Nephron progenitor cell (in vitro differentiated cells): ENCODE results near the gene SCIN.
"Not testable (repeated sequence)": the region's sequence is repeated elsewhere in the genome, so short reads cannot be mapped to it uniquely, and the experiment has no call there.

Experiments
- DNase-seq: peaks from one replicate; pipeline ENCODE4 v3.0.0; 2021
- H3K27ac Mint-ChIP-seq: 2 replicates; pipeline ENCODE4 v1.8.0; 2021; ENCODE audit warnings: mild to moderate bottlenecking, moderate library complexity, mixed read lengths
- H3K27me3 Mint-ChIP-seq: 2 replicates; pipeline ENCODE4 v1.8.0; 2021; ENCODE audit warnings: mild to moderate bottlenecking, low read depth, mixed read lengths; ENCODE audit not compliant: poor library complexity
- H3K36me3 Mint-ChIP-seq: 2 replicates; pipeline ENCODE4 v1.8.0; 2021; ENCODE audit warnings: low read depth, mixed read lengths
- H3K4me1 Mint-ChIP-seq: 2 replicates; pipeline ENCODE4 v1.8.0; 2021; ENCODE audit warnings: mixed read lengths
- H3K4me3 Mint-ChIP-seq: 2 replicates; pipeline ENCODE4 v1.8.0; 2021; ENCODE audit warnings: mild to moderate bottlenecking, moderate library complexity, mixed read lengths
- H3K9me3 Mint-ChIP-seq: 2 replicates; pipeline ENCODE4 v1.8.0; 2021; ENCODE audit warnings: mild to moderate bottlenecking, moderate library complexity, mixed read lengths
- CTCF ChIP-seq: fragments of 200-600 bp; sonication (generic); IDR thresholded peaks from 2 replicates; pipeline ENCODE4 v1.5.0; 2021; ENCODE audit warnings: antibody characterized with exemption

SCIN gene

GRCh38 chr7:12687718-12688171, 117.2 kb downstream of the SCIN start:
- Mint-ChIP-seq H3K27ac (peak overlapping the region; percentile 34), H3K27me3 (peaks cover 2% of the 10 kb centered on the region), H3K9me3 (peaks cover 4% of the 10 kb centered on the region), H3K36me3 (no peaks in the 10 kb centered on the region), H3K4me3 (peak overlapping the region; percentile 89), H3K4me1 (peaks cover 43% of the 10 kb centered on the region)
- TF ChIP-seq CTCF, result no peak
- no peak for DNase-seq

- H3K9me3 Mint-ChIP-seq, DNase-seq, H3K36me3 Mint-ChIP-seq, H3K27me3 Mint-ChIP-seq: not testable (repeated sequence)
- Mint-ChIP-seq H3K4me1 (peaks cover 43% of the 10 kb centered on the region), H3K4me3 (peak overlapping the region; percentile 89), H3K27ac (peak overlapping the region; percentile 32)
These were observed 118.1 kb downstream of the SCIN start for GRCh38 chr7:12688485-12689170.

GRCh38 chr7:12689451-12689850, 118.9 kb downstream of the SCIN start:
- Mint-ChIP-seq H3K27me3 (peaks cover 2% of the 10 kb centered on the region), H3K4me1 (peaks cover 43% of the 10 kb centered on the region), H3K27ac (peak overlapping the region; percentile 44), H3K9me3 (peaks cover 4% of the 10 kb centered on the region), H3K4me3 (peak overlapping the region; percentile 89), H3K36me3 (no peaks in the 10 kb centered on the region)
- DNase-seq, result no peak
- TF ChIP-seq CTCF, result no peak

GRCh38 chr7:12690041-12690878, 119.7 kb downstream of the SCIN start:
- Mint-ChIP-seq H3K27me3 (peaks cover 2% of the 10 kb centered on the region), H3K9me3 (peaks cover 4% of the 10 kb centered on the region), H3K4me3 (peak overlapping the region; percentile 89), H3K4me1 (peaks cover 43% of the 10 kb centered on the region), H3K36me3 (no peaks in the 10 kb centered on the region), H3K27ac (no peak overlapping the region)
- TF ChIP-seq CTCF, result no peak
- no peak for DNase-seq

- H3K36me3 Mint-ChIP-seq, result not testable (repeated sequence)
These were observed 120.9 kb downstream of the SCIN start for GRCh38 chr7:12691388-12691787.

GRCh38 chr7:12692035-12692434, 121.5 kb downstream of the SCIN start:
- no peak for DNase-seq
- Mint-ChIP-seq H3K27me3 (peaks cover 4% of the 10 kb centered on the region), H3K36me3 (peaks cover 5% of the 10 kb centered on the region), H3K27ac (no peak overlapping the region), H3K4me3 (no peak overlapping the region), H3K9me3 (peaks cover 7% of the 10 kb centered on the region), H3K4me1 (peaks cover 38% of the 10 kb centered on the region)
- no peak for TF ChIP-seq CTCF

More at GRCh38 chr7:12691388-12691787, 120.9 kb downstream of the SCIN start:
- not testable (repeated sequence) for DNase-seq, H3K4me3 Mint-ChIP-seq, H3K27me3 Mint-ChIP-seq, H3K27ac Mint-ChIP-seq, H3K9me3 Mint-ChIP-seq
- peaks cover 38% of the 10 kb centered on the region for H3K4me1 Mint-ChIP-seq
